Activated T-helper 1 cell treated with anti-CD3 and anti-CD28 coated beads, Interleukin-12 subunit alpha, Interleukin-12 subunit beta, Interleukin-2, Interleukin-4 antibody, amounts not matched to agents 30 ng/mL and 10 ng/mL and 1 ng/mL, durations not matched to agents 14 hours and 24 hours and 36 hours (primary cell): ENCODE measurements around the gene DIAPH2. TPM values are rescaled to one million over a fixed set of nuclear protein-coding genes. Genes with fewer than 3 reads are reported as not detected.
"Not testable (repeated sequence)": the region's sequence is repeated elsewhere in the genome, so short reads cannot be mapped to it uniquely, and the experiment has no call there.

Source experiments
- DNase-seq: peaks from one replicate; pipeline ENCODE4 v3.0.0; 2021; ENCODE audit warnings: low spot score
- H3K27ac Mint-ChIP-seq: one replicate; pipeline ENCODE4 v1.8.0; 2021; ENCODE audit warnings: mild to moderate bottlenecking, mixed read lengths
- H3K27me3 Mint-ChIP-seq: one replicate; pipeline ENCODE4 v1.8.0; 2022; ENCODE audit warnings: mild to moderate bottlenecking, moderate library complexity, mixed read lengths; ENCODE audit not compliant: insufficient read depth
- H3K36me3 Mint-ChIP-seq: one replicate; pipeline ENCODE4 v1.8.0; 2021; ENCODE audit warnings: low read depth, mixed read lengths
- H3K4me1 Mint-ChIP-seq: one replicate; pipeline ENCODE4 v1.8.0; 2021; ENCODE audit warnings: low read depth, mixed read lengths
- H3K4me3 Mint-ChIP-seq: one replicate; pipeline ENCODE4 v1.8.0; 2021; ENCODE audit warnings: mild to moderate bottlenecking, moderate library complexity, mixed read lengths
- H3K9me3 Mint-ChIP-seq: one replicate; pipeline ENCODE4 v1.8.0; 2021; ENCODE audit warnings: mixed read lengths
- intact Hi-C: fragments of 100-400 bp; cut with micrococcal nuclease; formaldehyde crosslinking; loops from one replicate; pipeline ENCODE4 v1.15.1; 2024
- total RNA-seq: library from RNA; stranded (reverse); gene quantifications from 2 replicates; pipeline ENCODE4 v1.2.3, GENCODE V29; 2022

The DIAPH2 gene
- total RNA-seq, 1 donor from 2014 or later, result 10.8 TPM

DNA sequence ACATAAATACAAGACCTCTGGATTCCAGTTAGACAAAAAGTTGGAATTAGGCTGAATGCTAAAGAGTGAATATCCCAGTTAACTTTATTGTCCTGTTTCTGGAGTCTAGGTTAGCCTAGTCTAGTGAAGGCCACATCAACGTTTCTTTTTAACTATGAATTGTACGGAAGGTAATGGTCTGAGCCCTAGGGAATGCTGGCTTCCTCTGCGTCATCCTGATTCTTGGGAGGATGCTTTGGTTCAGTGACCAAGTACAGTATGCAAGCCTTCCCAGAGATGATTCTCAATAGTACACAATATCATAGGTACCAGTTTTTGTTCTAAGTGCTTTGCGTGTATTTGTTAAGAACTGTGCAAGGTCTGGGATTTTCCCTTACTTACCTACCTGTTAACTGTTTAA is 11.8 kb downstream of the DIAPH2 start:
- H3K4me1 Mint-ChIP-seq, result no peaks in the 10 kb centered on the region
- H3K27ac Mint-ChIP-seq, result no peak overlapping the region
- DNase-seq, result no peak
- H3K4me3 Mint-ChIP-seq, result no peak overlapping the region
- intact Hi-C loops, result no loop called here
- no peaks in the 10 kb centered on the region for H3K27me3 Mint-ChIP-seq
- H3K36me3 Mint-ChIP-seq, result peaks cover 3% of the 10 kb centered on the region
- no peaks in the 10 kb centered on the region for H3K9me3 Mint-ChIP-seq

DNA sequence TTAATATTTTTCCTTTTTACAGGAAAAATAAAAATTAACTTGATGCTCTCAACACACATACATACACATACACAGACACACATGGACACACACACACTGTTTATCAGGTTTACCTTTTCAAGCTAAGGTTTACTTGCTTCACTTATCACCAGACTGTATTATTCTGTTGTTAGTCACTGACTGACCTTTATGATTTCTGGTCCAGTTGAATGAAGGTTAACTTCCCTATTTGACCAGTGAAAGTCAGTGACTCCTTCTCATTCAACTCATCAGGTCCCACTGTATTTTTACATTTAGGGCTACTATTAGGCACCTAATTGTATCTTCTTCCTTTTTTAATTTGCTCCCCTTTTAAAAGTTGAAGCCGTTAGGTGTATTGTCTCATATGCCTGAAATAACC is 16.0 kb downstream of the DIAPH2 start:
- H3K4me1 Mint-ChIP-seq, result no peaks in the 10 kb centered on the region
- no peaks in the 10 kb centered on the region for H3K27me3 Mint-ChIP-seq
- no peak overlapping the region for H3K27ac Mint-ChIP-seq
- no peak overlapping the region for H3K4me3 Mint-ChIP-seq
- DNase-seq, result no peak
- intact Hi-C loops, result no loop called here
- peaks cover 3% of the 10 kb centered on the region for H3K36me3 Mint-ChIP-seq
- H3K9me3 Mint-ChIP-seq, result no peaks in the 10 kb centered on the region

DNA sequence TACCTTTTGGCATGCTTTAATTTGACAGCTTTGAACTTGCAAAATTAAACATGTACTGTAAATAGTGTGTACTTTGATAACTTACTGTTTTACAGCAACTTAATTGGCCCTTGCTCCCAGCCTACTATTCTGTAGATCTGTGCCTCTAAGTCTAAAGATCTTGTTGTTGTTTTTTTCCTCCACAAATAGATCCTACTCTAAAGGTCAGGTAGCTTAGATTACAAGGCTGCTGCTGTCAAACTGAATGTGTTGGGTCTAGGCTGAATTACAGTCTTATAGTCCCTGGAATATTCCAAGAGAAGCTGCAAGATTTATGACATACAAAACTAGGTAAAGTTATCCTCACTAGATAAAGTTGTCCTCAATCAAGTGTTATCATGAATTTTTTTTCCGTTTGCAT is 18.7 kb downstream of the DIAPH2 start:
- Mint-ChIP-seq H3K27ac (no peak overlapping the region), H3K9me3 (no peaks in the 10 kb centered on the region), H3K27me3 (no peaks in the 10 kb centered on the region), H3K36me3 (peaks cover 3% of the 10 kb centered on the region), H3K4me3 (no peak overlapping the region), H3K4me1 (no peaks in the 10 kb centered on the region)
- intact Hi-C loops, result no loop called here
- DNase-seq, result no peak

DNA sequence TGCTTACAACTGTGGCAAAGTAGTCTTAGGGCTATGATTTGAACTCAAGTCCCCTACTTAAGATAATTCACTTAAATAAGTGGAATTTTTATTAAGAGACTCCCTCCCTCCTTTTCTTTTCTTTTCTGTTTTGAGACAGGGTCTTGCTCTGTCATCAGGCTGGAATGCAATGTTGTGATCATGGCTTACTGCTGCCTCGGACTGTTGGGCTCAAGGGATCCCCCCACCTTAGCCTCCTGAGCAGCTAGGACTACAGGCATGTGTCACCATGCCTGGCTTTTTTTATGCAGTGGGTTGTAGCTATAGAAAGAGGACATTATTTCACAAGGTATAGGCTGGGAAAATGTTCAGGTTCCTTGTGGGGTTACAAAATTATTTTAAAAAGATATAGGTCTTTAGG is 19.2 kb downstream of the DIAPH2 start:
- no peak overlapping the region for H3K4me3 Mint-ChIP-seq
- no peaks in the 10 kb centered on the region for H3K4me1 Mint-ChIP-seq
- no peaks in the 10 kb centered on the region for H3K9me3 Mint-ChIP-seq
- DNase-seq, result no peak
- intact Hi-C loops, result no loop called here
- peaks cover 3% of the 10 kb centered on the region for H3K36me3 Mint-ChIP-seq
- H3K27ac Mint-ChIP-seq, result no peak overlapping the region
- H3K27me3 Mint-ChIP-seq, result no peaks in the 10 kb centered on the region

DNA sequence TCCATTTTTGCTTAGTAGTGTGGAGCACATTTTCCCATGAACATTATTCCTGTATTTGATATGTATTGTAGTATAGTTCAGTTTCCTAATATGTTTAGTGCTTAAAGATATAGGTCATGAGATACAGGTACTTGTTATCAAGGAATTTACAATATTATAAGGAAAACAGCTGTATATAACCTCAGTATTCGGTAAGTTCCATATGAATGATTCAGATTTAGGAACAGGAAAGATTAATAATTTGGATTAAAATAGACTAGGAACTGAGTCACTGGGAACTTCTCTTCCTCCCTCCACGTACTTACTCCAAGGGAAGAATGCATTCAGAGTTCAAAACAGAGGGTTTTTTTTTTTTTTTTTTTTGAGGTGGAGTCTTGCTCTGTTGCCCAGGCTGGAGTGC is 20.0 kb downstream of the DIAPH2 start:
- Mint-ChIP-seq H3K27me3 (no peaks in the 10 kb centered on the region), H3K9me3 (no peaks in the 10 kb centered on the region), H3K27ac (no peak overlapping the region), H3K36me3 (peaks cover 3% of the 10 kb centered on the region), H3K4me1 (no peaks in the 10 kb centered on the region), H3K4me3 (no peak overlapping the region)
- no peak for DNase-seq
- intact Hi-C loops, result no loop called here

DNA sequence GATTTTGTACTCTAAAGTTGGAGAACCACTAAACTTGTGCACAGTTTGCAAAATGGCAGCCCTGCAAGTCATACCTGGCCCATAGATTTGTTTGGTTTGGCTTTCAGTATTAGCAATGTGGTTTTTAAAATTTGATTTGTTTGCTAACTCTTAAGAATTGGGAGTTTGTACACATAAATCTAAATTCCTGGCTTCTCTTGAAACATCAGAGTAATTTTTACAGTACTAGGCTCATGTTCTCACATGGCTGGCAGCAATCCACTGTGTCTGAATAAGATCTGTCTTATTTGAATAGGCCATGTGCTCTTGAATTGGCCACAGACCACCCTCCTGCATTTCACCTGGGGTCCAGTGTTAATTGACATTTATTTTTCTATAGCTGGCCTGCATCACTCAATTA is 21.3 kb downstream of the DIAPH2 start:
- H3K9me3 Mint-ChIP-seq, result no peaks in the 10 kb centered on the region
- intact Hi-C loops, result no loop called here

DNA sequence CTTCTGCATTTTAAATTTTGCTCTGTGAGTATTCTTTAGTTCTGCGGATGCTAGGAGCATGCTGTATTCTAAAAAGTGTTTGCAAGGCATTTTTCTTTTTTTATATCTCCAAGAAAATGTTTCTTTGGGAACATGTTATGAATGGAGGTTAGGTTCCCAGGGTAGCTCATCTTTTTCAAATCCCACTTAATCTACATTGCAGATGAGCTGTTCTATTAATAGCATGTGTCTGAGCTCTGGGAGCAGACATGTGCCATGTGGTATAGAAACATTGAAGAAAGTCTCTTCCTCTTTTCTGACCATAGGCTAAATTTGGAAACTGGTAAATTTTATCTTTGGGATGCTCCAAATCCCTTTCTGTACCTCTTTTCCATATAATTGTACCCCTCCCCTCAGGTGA is 23.2 kb downstream of the DIAPH2 start:
- H3K4me1 Mint-ChIP-seq, result no peaks in the 10 kb centered on the region
- H3K27me3 Mint-ChIP-seq, result no peaks in the 10 kb centered on the region
- no peak overlapping the region for H3K4me3 Mint-ChIP-seq
- no peaks in the 10 kb centered on the region for H3K36me3 Mint-ChIP-seq
- DNase-seq, result no peak
- no peaks in the 10 kb centered on the region for H3K9me3 Mint-ChIP-seq
- H3K27ac Mint-ChIP-seq, result no peak overlapping the region
- intact Hi-C loops, result no loop called here

More for the DNA sequence above, 21.3 kb downstream of the DIAPH2 start:
- H3K4me1 Mint-ChIP-seq, result no peaks in the 10 kb centered on the region
- H3K27me3 Mint-ChIP-seq, result no peaks in the 10 kb centered on the region
- H3K36me3 Mint-ChIP-seq, result no peaks in the 10 kb centered on the region
- H3K4me3 Mint-ChIP-seq, result no peak overlapping the region
- no peak overlapping the region for H3K27ac Mint-ChIP-seq
- DNase-seq, result no peak

DNA sequence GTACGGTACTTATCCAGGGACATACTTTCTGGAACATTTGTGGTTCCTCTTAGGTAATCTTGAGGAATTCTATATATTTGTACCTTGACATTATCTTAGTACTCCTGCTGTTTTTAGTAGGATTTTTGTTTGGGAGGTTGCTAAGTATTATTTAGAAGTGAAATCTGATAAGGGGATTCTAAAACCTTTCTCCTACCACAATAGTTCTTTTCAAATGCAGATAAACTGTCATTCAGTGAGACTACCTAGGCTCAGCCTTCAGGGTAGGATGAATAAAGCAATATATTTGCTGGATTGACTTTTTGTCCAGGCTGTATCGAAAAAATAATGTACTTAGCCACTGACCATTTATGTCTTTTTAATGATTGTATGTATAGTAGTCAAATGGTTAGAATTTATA is 25.4 kb downstream of the DIAPH2 start:
- no peaks in the 10 kb centered on the region for H3K27me3 Mint-ChIP-seq
- no peak for DNase-seq

DNA sequence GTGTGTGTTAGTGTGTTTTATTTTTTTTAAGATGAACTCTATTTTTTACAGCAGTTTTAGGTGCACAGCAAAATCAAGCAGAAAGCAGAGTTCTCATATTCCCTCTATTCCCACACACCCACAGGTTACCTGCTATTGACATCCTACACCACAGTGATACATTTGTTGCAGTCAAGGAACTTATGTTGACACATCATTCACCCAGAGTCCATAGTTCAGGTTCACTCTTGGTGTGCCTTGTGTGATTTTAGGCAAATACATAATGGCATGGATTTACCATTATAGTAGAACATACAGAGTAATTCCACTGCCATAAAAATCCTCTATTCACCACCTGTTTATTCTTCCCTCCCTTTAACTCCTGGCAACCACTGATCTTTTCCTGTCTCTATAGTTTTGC is 28.7 kb downstream of the DIAPH2 start:
- intact Hi-C loops, result no loop called here
- no peak for DNase-seq
- no peak overlapping the region for H3K27ac Mint-ChIP-seq
- H3K4me3 Mint-ChIP-seq, result no peak overlapping the region
- H3K27me3 Mint-ChIP-seq, result no peaks in the 10 kb centered on the region
- H3K9me3 Mint-ChIP-seq, result no peaks in the 10 kb centered on the region
- no peaks in the 10 kb centered on the region for H3K4me1 Mint-ChIP-seq
- H3K36me3 Mint-ChIP-seq, result peaks cover 2% of the 10 kb centered on the region

More for the DNA sequence above, 25.4 kb downstream of the DIAPH2 start:
- no peaks in the 10 kb centered on the region for H3K9me3 Mint-ChIP-seq
- H3K27ac Mint-ChIP-seq, result no peak overlapping the region
- H3K4me1 Mint-ChIP-seq, result no peaks in the 10 kb centered on the region
- no peaks in the 10 kb centered on the region for H3K36me3 Mint-ChIP-seq
- intact Hi-C loops, result no loop called here
- no peak overlapping the region for H3K4me3 Mint-ChIP-seq

DNA sequence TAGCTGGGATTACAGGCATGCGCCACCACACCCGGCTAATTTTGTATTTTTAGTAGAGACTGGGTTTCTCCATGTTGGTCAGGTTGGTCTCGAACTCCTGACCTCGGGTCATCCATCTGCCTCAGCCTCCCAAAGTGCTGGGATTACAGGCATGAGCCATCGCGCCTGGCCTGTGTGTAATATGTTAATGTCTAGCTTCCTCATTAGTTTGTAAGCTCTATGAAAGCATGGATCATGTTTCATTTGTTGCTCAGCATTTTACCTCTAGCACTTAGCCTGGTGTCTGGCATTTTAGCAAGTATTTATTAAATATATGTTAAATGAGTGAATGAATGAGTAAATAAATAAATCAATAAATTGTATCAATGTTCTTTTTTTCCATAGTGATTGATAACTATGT is 29.8 kb downstream of the DIAPH2 start:
- H3K27me3 Mint-ChIP-seq, intact Hi-C loops, H3K4me1 Mint-ChIP-seq, H3K36me3 Mint-ChIP-seq, H3K9me3 Mint-ChIP-seq, H3K4me3 Mint-ChIP-seq, DNase-seq, H3K27ac Mint-ChIP-seq: not testable (repeated sequence)

DNA sequence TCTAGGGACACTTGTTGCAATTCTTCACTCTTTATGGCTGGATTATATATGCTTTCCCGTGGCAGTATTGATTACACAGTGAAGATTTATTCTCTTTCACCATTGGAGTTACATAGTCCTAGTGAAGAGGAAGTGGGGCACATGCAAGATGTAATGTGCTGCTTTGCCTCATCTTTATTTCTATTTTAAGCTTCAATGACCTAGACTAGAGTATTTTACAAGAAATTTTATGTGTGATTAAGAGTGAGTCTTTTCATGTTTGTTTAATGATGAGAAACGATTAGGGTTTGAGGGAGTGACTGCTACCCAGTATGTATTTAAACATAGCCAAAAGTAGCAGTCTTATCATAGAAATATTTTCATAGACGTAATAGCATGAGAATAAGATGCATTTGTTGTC is 30.8 kb downstream of the DIAPH2 start:
- intact Hi-C loops, result no loop called here
- H3K27ac Mint-ChIP-seq, result no peak overlapping the region
- no peak for DNase-seq
- peaks cover 2% of the 10 kb centered on the region for H3K36me3 Mint-ChIP-seq
- H3K4me1 Mint-ChIP-seq, result no peaks in the 10 kb centered on the region
- H3K4me3 Mint-ChIP-seq, result no peak overlapping the region
- H3K9me3 Mint-ChIP-seq, result no peaks in the 10 kb centered on the region
- no peaks in the 10 kb centered on the region for H3K27me3 Mint-ChIP-seq

DNA sequence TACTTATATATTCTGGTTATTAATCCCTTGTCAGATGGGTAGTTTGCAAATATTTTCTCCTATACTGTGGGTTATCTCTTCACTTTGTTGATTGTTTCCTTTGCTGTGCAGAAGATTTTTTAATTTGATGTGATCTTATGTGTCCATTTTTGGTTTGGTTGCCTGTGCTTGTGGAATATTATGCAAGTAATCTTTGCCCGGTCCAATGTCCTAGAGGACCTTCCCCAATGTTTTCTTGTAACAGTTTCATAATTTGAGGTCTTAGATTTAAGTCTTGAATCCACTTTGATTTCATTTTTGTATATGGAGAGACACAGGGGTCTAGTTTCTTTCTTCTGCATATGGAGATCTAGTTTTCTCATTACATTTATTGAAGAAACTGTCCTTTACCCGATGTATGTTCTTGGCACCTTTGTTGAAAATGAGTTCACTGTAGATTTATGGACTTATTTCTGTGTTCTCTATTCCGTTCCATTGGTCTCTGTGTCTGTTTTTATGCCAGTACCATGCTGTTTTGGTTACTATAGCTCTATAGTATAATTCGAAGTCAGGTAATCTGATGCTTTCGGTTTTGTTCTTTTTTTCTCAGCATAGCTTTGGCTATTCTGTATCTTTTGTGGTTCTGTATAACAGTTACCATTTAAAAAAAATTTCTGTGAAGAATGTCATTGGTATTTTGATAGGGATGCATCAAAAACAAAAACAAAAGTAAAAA is 34.7 kb downstream of the DIAPH2 start:
- DNase-seq, result no peak
- intact Hi-C loops, result no loop called here
- Mint-ChIP-seq H3K36me3 (peaks cover 2% of the 10 kb centered on the region), H3K4me3 (no peak overlapping the region), H3K27me3 (no peaks in the 10 kb centered on the region), H3K9me3 (no peaks in the 10 kb centered on the region), H3K4me1 (no peaks in the 10 kb centered on the region), H3K27ac (no peak overlapping the region)

DNA sequence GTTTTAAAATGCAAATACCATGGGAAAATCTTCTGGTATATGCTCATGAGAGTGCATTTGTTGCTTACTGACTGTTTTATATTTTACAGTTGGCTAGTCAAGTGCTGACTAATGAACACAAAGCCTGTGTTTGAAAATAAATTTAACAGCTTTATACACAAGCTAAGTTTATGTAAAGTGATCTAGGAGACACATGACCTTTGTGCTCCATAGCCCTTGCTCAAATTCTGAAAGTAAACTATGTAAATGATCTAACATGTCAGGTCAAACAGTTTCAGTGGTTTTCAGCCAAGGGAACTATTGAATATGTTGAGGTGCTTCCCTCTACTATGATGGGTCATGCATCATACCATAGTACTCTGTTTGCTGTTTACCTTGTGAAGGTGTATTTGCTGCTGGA is 36.7 kb downstream of the DIAPH2 start:
- Mint-ChIP-seq H3K27me3 (no peaks in the 10 kb centered on the region), H3K4me3 (no peak overlapping the region), H3K27ac (no peak overlapping the region), H3K36me3 (peaks cover 2% of the 10 kb centered on the region), H3K9me3 (no peaks in the 10 kb centered on the region), H3K4me1 (no peaks in the 10 kb centered on the region)
- intact Hi-C loops, result loop anchor here (5.0 kb wide), 1 partner anchor 34 kb away; no protein-coding TSS in a partner anchor
- DNase-seq, result no peak

DNA sequence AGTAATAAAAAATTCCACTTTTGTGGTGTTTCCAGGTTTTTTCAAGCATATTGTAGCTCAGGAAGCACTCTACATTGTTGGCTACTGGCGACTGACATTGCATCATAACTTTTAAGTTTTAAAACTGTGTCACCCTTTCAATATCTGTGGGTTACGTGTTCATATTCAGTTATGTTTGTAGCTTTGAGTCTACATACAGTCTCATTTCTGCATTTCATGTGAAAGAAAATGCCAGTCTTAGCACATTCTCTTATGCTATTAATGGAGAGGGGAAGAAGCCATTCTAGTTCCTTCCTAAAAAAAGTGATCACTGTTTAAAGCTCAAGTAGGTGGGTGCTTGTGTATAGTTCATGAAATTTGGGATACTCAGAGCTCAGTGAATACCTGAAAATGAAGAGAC is 38.1 kb downstream of the DIAPH2 start:
- Mint-ChIP-seq H3K27ac (no peak overlapping the region), H3K4me1 (peaks cover 9% of the 10 kb centered on the region), H3K27me3 (no peaks in the 10 kb centered on the region), H3K9me3 (no peaks in the 10 kb centered on the region), H3K4me3 (no peak overlapping the region), H3K36me3 (peaks cover 2% of the 10 kb centered on the region)
- DNase-seq, result no peak
- intact Hi-C loops, result loop anchor here (5.0 kb wide), 1 partner anchor 35 kb away; no protein-coding TSS in a partner anchor
